Mesenchymal stem cell (in vitro differentiated cells and primary cell): ENCODE data around the gene DTD1.
"Not testable (repeated sequence)": the region's sequence is repeated elsewhere in the genome, so short reads cannot be mapped to it uniquely, and the experiment has no call there.

Experiments
- DNase-seq: peaks from one replicate; pipeline ENCODE4 v3.0.0-alpha.2; 2013
- H2AFZ ChIP-seq: one replicate; pipeline ENCODE4 v1.6.1; 2013; ENCODE audit warnings: low read depth, mild to moderate bottlenecking, control low read depth, inconsistent platforms, low read length, moderate library complexity
- H2AK5ac ChIP-seq: 2 replicates; pipeline ENCODE4 v1.6.1; 2013; ENCODE audit warnings: low read length, moderate library complexity, mild to moderate bottlenecking, inconsistent platforms; ENCODE audit not compliant: severe bottlenecking
- H2BK120ac ChIP-seq: one replicate; pipeline ENCODE4 v1.6.1; 2013; ENCODE audit warnings: low read depth, mild to moderate bottlenecking, inconsistent platforms, low read length, moderate library complexity
- H2BK12ac ChIP-seq, 2 experiments: one replicate each; pipeline ENCODE4 v1.6.1; 2013; ENCODE audit warnings: inconsistent platforms in 2 of 2, low read length in 2 of 2, mild to moderate bottlenecking in 2 of 2, moderate library complexity in 2 of 2, control low read depth in 1 of 2
- H2BK15ac ChIP-seq: one replicate; pipeline ENCODE4 v1.6.1; 2013; ENCODE audit warnings: mild to moderate bottlenecking, low read depth, inconsistent platforms; ENCODE audit not compliant: poor library complexity, severe bottlenecking
- H2BK5ac ChIP-seq: 2 replicates; pipeline ENCODE4 v1.6.1; 2013; ENCODE audit warnings: low read depth, mild to moderate bottlenecking, low read length, control low read depth, inconsistent platforms; ENCODE audit not compliant: poor library complexity, severe bottlenecking
- H3K14ac ChIP-seq, 2 experiments: one replicate each; pipeline ENCODE4 v1.6.1; 2013; ENCODE audit warnings: inconsistent platforms in 2 of 2, low read length in 2 of 2, control low read depth in 1 of 2, mild to moderate bottlenecking in 1 of 2, moderate library complexity in 1 of 2
- H3K18ac ChIP-seq, 2 experiments: one replicate each; pipeline ENCODE4 v1.6.1; 2013; ENCODE audit warnings: inconsistent platforms in 2 of 2, low read length in 2 of 2, control low read depth in 1 of 2, low read depth in 1 of 2, mild to moderate bottlenecking in 1 of 2
- H3K23ac ChIP-seq, 2 experiments: one replicate each; pipeline ENCODE4 v1.6.1; 2013; ENCODE audit warnings: inconsistent platforms in 2 of 2, low read length in 2 of 2, mild to moderate bottlenecking in 2 of 2, moderate library complexity in 2 of 2, control low read depth in 1 of 2
- H3K27ac ChIP-seq: 2 replicates; pipeline ENCODE4 v1.5.1; 2013; ENCODE audit warnings: mild to moderate bottlenecking, moderate library complexity, low read length, control low read depth, inconsistent platforms; ENCODE audit not compliant: poor library complexity, severe bottlenecking
- H3K27me3 ChIP-seq, 2 experiments: 2 replicates each; pipeline versions ENCODE4 v1.6.1 to v1.7.0; 2013; ENCODE audit warnings: low read length in 2 of 2, mild to moderate bottlenecking in 2 of 2, moderate library complexity in 2 of 2, control low read depth in 1 of 2, inconsistent platforms in 1 of 2; ENCODE audit not compliant: control insufficient read depth in 1 of 2, insufficient read depth in 1 of 2
- H3K36me3 ChIP-seq, 2 experiments: 2 replicates each; pipeline versions ENCODE4 v1.6.1 to v1.7.0; 2013; ENCODE audit warnings: low read length in 2 of 2, control low read depth in 1 of 2, inconsistent platforms in 1 of 2, low read depth in 1 of 2, mild to moderate bottlenecking in 1 of 2; ENCODE audit not compliant: insufficient read depth in 2 of 2, control insufficient read depth in 1 of 2
- H3K4ac ChIP-seq, 2 experiments: one replicate each; pipeline ENCODE4 v1.6.1; 2013; ENCODE audit warnings: inconsistent platforms in 2 of 2, low read length in 2 of 2, mild to moderate bottlenecking in 2 of 2, moderate library complexity in 2 of 2, control low read depth in 1 of 2, low read depth in 1 of 2
- H3K4me1 ChIP-seq: 2 replicates; pipeline ENCODE4 v1.6.1; 2013; ENCODE audit warnings: low read depth, low read length, control low read depth; ENCODE audit not compliant: control insufficient read depth, insufficient read depth
- H3K4me2 ChIP-seq: 2 replicates; pipeline ENCODE4 v1.6.1; 2013; ENCODE audit warnings: low read length, mild to moderate bottlenecking, inconsistent platforms; ENCODE audit not compliant: poor library complexity, severe bottlenecking
- H3K4me3 ChIP-seq, 2 experiments: 2 replicates each; pipeline versions ENCODE4 v1.5.1 to v1.7.0; 2013; ENCODE audit warnings: low read length in 2 of 2, mild to moderate bottlenecking in 2 of 2, control low read depth in 1 of 2, low read depth in 1 of 2; ENCODE audit not compliant: insufficient read depth in 1 of 2
- H3K79me1 ChIP-seq: replicated peaks from 2 replicates; pipeline ENCODE4 v1.6.1; 2013; ENCODE audit warnings: mild to moderate bottlenecking, control low read depth, low read length, inconsistent platforms; ENCODE audit not compliant: poor library complexity, severe bottlenecking
- H3K9ac ChIP-seq: 2 replicates; pipeline ENCODE4 v1.7.0; 2013; ENCODE audit warnings: mild to moderate bottlenecking, low read length, moderate library complexity
- H3K9me3 ChIP-seq: 2 replicates; pipeline ENCODE4 v1.7.0; 2013; ENCODE audit warnings: mild to moderate bottlenecking, low read length; ENCODE audit not compliant: control insufficient read depth
- H4K8ac ChIP-seq: one replicate; pipeline ENCODE4 v1.6.1; 2013; ENCODE audit warnings: inconsistent platforms, mild to moderate bottlenecking, low read length, moderate library complexity
- H4K91ac ChIP-seq: one replicate; pipeline ENCODE4 v1.6.1; 2013; ENCODE audit warnings: mild to moderate bottlenecking, low read length, inconsistent platforms
- WGBS: methylation state at CpG from one replicate; pipeline ENCODE4 v1.1.7; 2013; ENCODE audit warnings: mixed read lengths; 5-methylcytosine and 5-hydroxymethylcytosine counted together

Gene DTD1

GRCh38 chr20:18750735-18751134, 162.9 kb downstream of the DTD1 start:
- Histone ChIP-seq H2BK5ac (no peak overlapping the region), H3K9me3 (no peaks in the 10 kb centered on the region), H3K36me3 (peaks cover 0 to 2% of the 10 kb centered on the region in 2 experiments), H4K8ac (no peak overlapping the region), H3K23ac (no peak overlapping the region), H3K79me1 (peaks cover 10% of the 10 kb centered on the region), H3K27me3 (no peaks in the 10 kb centered on the region), H3K4ac (no peak overlapping the region), H3K27ac (no peak overlapping the region), H3K4me2 (no peak overlapping the region), H3K18ac (no peak overlapping the region), H3K9ac (no peak overlapping the region), H4K91ac (no peak overlapping the region), H2BK120ac (no peak overlapping the region), H2AFZ (no peak overlapping the region), H3K14ac (no peak overlapping the region), H3K4me3 (no peak overlapping the region), H3K4me1 (no peaks in the 10 kb centered on the region), H2AK5ac (no peak overlapping the region), H2BK15ac (no peak overlapping the region), H2BK12ac (no peak overlapping the region)
- no CpG with 5 or more reads among the region's 1 CpG for WGBS
- DNase-seq, result no peak

GRCh38 chr20:18754030-18754652, 166.3 kb downstream of the DTD1 start:
- WGBS, result 75% methylated on average over 5 of the region's 5 CpGs
- H3K9me3 ChIP-seq, result no peaks in the 10 kb centered on the region

GRCh38 chr20:18754653-18755045, 166.8 kb downstream of the DTD1 start:
- Histone ChIP-seq H2AFZ (no peak overlapping the region), H3K4me2 (no peak overlapping the region), H2BK15ac (no peak overlapping the region), H3K23ac (no peak overlapping the region), H3K27ac (no peak overlapping the region), H3K4me1 (no peaks in the 10 kb centered on the region), H3K27me3 (no peaks in the 10 kb centered on the region), H2AK5ac (no peak overlapping the region), H3K79me1 (peaks cover 5% of the 10 kb centered on the region), H3K4me3 (no peak overlapping the region), H4K8ac (no peak overlapping the region), H3K4ac (no peak overlapping the region), H2BK120ac (no peak overlapping the region), H3K14ac (no peak overlapping the region), H2BK12ac (no peak overlapping the region), H3K36me3 (no peaks in the 10 kb centered on the region), H4K91ac (no peak overlapping the region), H3K9ac (no peak overlapping the region), H3K18ac (no peak overlapping the region), H3K9me3 (no peaks in the 10 kb centered on the region), H2BK5ac (no peak overlapping the region)
- 100% methylated on average over 3 of the region's 3 CpGs for WGBS
- DNase-seq, result no peak

More at GRCh38 chr20:18754030-18754652, 166.3 kb downstream of the DTD1 start:
- H2BK5ac ChIP-seq, result no peak overlapping the region
- no peak overlapping the region for H2AFZ ChIP-seq
- no peak overlapping the region for H3K4ac ChIP-seq
- H3K14ac ChIP-seq, result no peak overlapping the region
- no peak overlapping the region for H4K91ac ChIP-seq
- H2BK15ac ChIP-seq, result no peak overlapping the region
- H2BK12ac ChIP-seq, result no peak overlapping the region
- no peak overlapping the region for H4K8ac ChIP-seq
- no peak overlapping the region for H3K18ac ChIP-seq
- no peak overlapping the region for H3K27ac ChIP-seq
- peaks cover 8% of the 10 kb centered on the region for H3K79me1 ChIP-seq
- no peak overlapping the region for H3K23ac ChIP-seq
- H3K9ac ChIP-seq, result no peak overlapping the region
- H3K27me3 ChIP-seq, result no peaks in the 10 kb centered on the region
- no peaks in the 10 kb centered on the region for H3K36me3 ChIP-seq
- no peak overlapping the region for H3K4me3 ChIP-seq
- H3K4me1 ChIP-seq, result no peaks in the 10 kb centered on the region
- no peak for DNase-seq
- no peak overlapping the region for H3K4me2 ChIP-seq
- no peak overlapping the region for H2BK120ac ChIP-seq
- no peak overlapping the region for H2AK5ac ChIP-seq

- H3K4me3 ChIP-seq, H3K4me2 ChIP-seq, H3K79me1 ChIP-seq, H2BK5ac ChIP-seq, H4K91ac ChIP-seq, H2BK12ac ChIP-seq, H4K8ac ChIP-seq, H3K27me3 ChIP-seq, H3K4me1 ChIP-seq, DNase-seq, H3K27ac ChIP-seq, H3K4ac ChIP-seq, H3K9me3 ChIP-seq, H2BK15ac ChIP-seq, H3K9ac ChIP-seq, H3K14ac ChIP-seq, H2AK5ac ChIP-seq, H2AFZ ChIP-seq, H3K23ac ChIP-seq, H2BK120ac ChIP-seq, H3K18ac ChIP-seq: not testable (repeated sequence)
- H3K36me3 ChIP-seq, result peaks cover 4 to 15% of the 10 kb centered on the region in 2 experiments
- WGBS, result 97% methylated on average over 19 of the region's 19 CpGs
Measured at GRCh38 chr20:18760852-18761251, 173.0 kb downstream of the DTD1 start.
